SU-DHL-6 (cell line): ENCODE results near the gene RNU6-1.

ENCODE experiments used
- H2AFZ ChIP-seq: fragments of 200-600 bp; sonication (generic); 2 replicates; pipeline ENCODE4 v1.6.1; 2014; ENCODE audit warnings: low read depth, mild to moderate bottlenecking, moderate library complexity, mixed read lengths, antibody characterized with exemption, low read length; ENCODE audit not compliant: severe bottlenecking
- H3F3A ChIP-seq: fragments of 200-600 bp; shearing (Covaris generic); 2 replicates; pipeline ENCODE4 v1.6.0; 2016; ENCODE audit warnings: antibody characterized with exemption, mild to moderate bottlenecking; ENCODE audit not compliant: insufficient read depth
- H3K27ac ChIP-seq: fragments of 200-600 bp; sonication (generic); 2 replicates; pipeline ENCODE4 v1.5.1; 2016; ENCODE audit warnings: low read depth, mild to moderate bottlenecking, low read length, moderate library complexity, mixed read lengths
- H3K27me3 ChIP-seq: fragments of 200-600 bp; sonication (generic), shearing (Covaris generic); 2 replicates; pipeline ENCODE4 v1.6.0; 2014; ENCODE audit warnings: mild to moderate bottlenecking, low read length
- H3K36me3 ChIP-seq: fragments of 200-600 bp; sonication (generic); 2 replicates; pipeline ENCODE4 v1.6.1; 2014; ENCODE audit warnings: mild to moderate bottlenecking, low read length, mixed read lengths
- H3K4me2 ChIP-seq: fragments of 300-600, 200-600 bp; shearing (Covaris generic), sonication (generic); 2 replicates; pipeline ENCODE4 v1.6.0; 2014; ENCODE audit warnings: low read length, low read depth, mild to moderate bottlenecking; ENCODE audit not compliant: poor library complexity, severe bottlenecking
- H3K4me3 ChIP-seq: fragments of 200-600 bp; sonication (generic); 2 replicates; pipeline ENCODE4 v1.5.1; 2014; ENCODE audit warnings: antibody characterized with exemption, low read length, mild to moderate bottlenecking, mixed read lengths; ENCODE audit not compliant: insufficient read depth, poor library complexity, severe bottlenecking
- H3K79me2 ChIP-seq: fragments of 200-600 bp; sonication (generic); 2 replicates; pipeline ENCODE4 v1.6.1; 2014; ENCODE audit warnings: mild to moderate bottlenecking, low read length, moderate library complexity; ENCODE audit not compliant: insufficient read depth
- H3K9ac ChIP-seq: fragments of 200-600 bp; sonication (generic); 2 replicates; pipeline ENCODE4 v1.7.0; 2014; ENCODE audit warnings: mild to moderate bottlenecking, low read length
- H3K9me2 ChIP-seq: fragments of 200-600 bp; sonication (generic); replicated peaks from 2 replicates; pipeline ENCODE4 v1.6.1; 2014; ENCODE audit warnings: low read length; ENCODE audit not compliant: insufficient read depth
- H3K9me3 ChIP-seq: fragments of 200-600 bp; sonication (generic); 2 replicates; pipeline ENCODE4 v1.6.1; 2014; ENCODE audit warnings: low read length, mixed read lengths; ENCODE audit not compliant: insufficient read depth
- H4K20me1 ChIP-seq: fragments of 200-600 bp; sonication (generic); 2 replicates; pipeline ENCODE4 v1.6.1; 2014; ENCODE audit warnings: low read depth, mild to moderate bottlenecking, antibody characterized with exemption, low read length, moderate library complexity, mixed read lengths
- EZH2phosphoT487 ChIP-seq: fragments of 200-600 bp; sonication (generic), shearing (Covaris generic); conservative IDR thresholded peaks from 2 replicates; pipeline ENCODE4 v1.6.1; 2018; ENCODE audit warnings: mild to moderate bottlenecking, antibody characterized with exemption, low read length, moderate library complexity, mixed read lengths
- TF ChIP-seq, protein P1 (sequence below): fragments of 200-600 bp; sonication (generic); IDR thresholded peaks from one replicate; pipeline ENCODE4 v1.5.1; 2017; ENCODE audit warnings: antibody characterized with exemption, mild to moderate bottlenecking, low read length, moderate library complexity; ENCODE audit not compliant: insufficient read depth, poor library complexity, severe bottlenecking

The RNU6-1 gene

GRCh38 chr15:67861983-67862382 lies 22.1 kb upstream of the RNU6-1 start:
- no peak overlapping the region for H3K4me3 ChIP-seq
- no peaks in the 10 kb centered on the region for H3K9me2 ChIP-seq
- H3F3A ChIP-seq: no peaks in the 10 kb centered on the region
- H3K9me3 ChIP-seq: no peaks in the 10 kb centered on the region
- H4K20me1 ChIP-seq: no peaks in the 10 kb centered on the region
- H3K36me3 ChIP-seq: no peaks in the 10 kb centered on the region
- H3K4me2 ChIP-seq: no peak overlapping the region
- no peak overlapping the region for H2AFZ ChIP-seq
- no peak for TF ChIP-seq EZH2phosphoT487
- TF ChIP-seq, protein P1, sequence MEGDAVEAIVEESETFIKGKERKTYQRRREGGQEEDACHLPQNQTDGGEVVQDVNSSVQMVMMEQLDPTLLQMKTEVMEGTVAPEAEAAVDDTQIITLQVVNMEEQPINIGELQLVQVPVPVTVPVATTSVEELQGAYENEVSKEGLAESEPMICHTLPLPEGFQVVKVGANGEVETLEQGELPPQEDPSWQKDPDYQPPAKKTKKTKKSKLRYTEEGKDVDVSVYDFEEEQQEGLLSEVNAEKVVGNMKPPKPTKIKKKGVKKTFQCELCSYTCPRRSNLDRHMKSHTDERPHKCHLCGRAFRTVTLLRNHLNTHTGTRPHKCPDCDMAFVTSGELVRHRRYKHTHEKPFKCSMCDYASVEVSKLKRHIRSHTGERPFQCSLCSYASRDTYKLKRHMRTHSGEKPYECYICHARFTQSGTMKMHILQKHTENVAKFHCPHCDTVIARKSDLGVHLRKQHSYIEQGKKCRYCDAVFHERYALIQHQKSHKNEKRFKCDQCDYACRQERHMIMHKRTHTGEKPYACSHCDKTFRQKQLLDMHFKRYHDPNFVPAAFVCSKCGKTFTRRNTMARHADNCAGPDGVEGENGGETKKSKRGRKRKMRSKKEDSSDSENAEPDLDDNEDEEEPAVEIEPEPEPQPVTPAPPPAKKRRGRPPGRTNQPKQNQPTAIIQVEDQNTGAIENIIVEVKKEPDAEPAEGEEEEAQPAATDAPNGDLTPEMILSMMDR: no peak
- no peak overlapping the region for H3K27ac ChIP-seq
- no peak overlapping the region for H3K9ac ChIP-seq
- no peaks in the 10 kb centered on the region for H3K79me2 ChIP-seq
- no peaks in the 10 kb centered on the region for H3K27me3 ChIP-seq

GRCh38 chr15:67859331-67859946 lies 19.6 kb upstream of the RNU6-1 start:
- H3K4me2 ChIP-seq: no peak overlapping the region
- H3K9ac ChIP-seq: no peak overlapping the region
- H3K36me3 ChIP-seq: no peaks in the 10 kb centered on the region
- H3K27ac ChIP-seq: no peak overlapping the region
- H3K79me2 ChIP-seq: no peaks in the 10 kb centered on the region
- TF ChIP-seq EZH2phosphoT487: no peak
- TF ChIP-seq, protein P1: no peak
- H2AFZ ChIP-seq: no peak overlapping the region
- H4K20me1 ChIP-seq: no peaks in the 10 kb centered on the region
- no peaks in the 10 kb centered on the region for H3K27me3 ChIP-seq
- no peak overlapping the region for H3K4me3 ChIP-seq
- H3K9me2 ChIP-seq: no peaks in the 10 kb centered on the region
- no peaks in the 10 kb centered on the region for H3F3A ChIP-seq
- H3K9me3 ChIP-seq: no peaks in the 10 kb centered on the region

- Histone ChIP-seq H3K4me3 (no peak overlapping the region), H3K27me3 (no peaks in the 10 kb centered on the region), H3K9me2 (no peaks in the 10 kb centered on the region), H3K4me2 (no peak overlapping the region), H3F3A (no peaks in the 10 kb centered on the region), H3K9me3 (no peaks in the 10 kb centered on the region), H3K9ac (no peak overlapping the region), H4K20me1 (no peaks in the 10 kb centered on the region), H3K79me2 (no peaks in the 10 kb centered on the region), H3K27ac (no peak overlapping the region), H2AFZ (no peak overlapping the region), H3K36me3 (no peaks in the 10 kb centered on the region)
- no peak for TF ChIP-seq EZH2phosphoT487
- TF ChIP-seq, protein P1: no peak
Observed at GRCh38 chr15:67857220-67857619, 17.4 kb upstream of the RNU6-1 start.

DNA sequence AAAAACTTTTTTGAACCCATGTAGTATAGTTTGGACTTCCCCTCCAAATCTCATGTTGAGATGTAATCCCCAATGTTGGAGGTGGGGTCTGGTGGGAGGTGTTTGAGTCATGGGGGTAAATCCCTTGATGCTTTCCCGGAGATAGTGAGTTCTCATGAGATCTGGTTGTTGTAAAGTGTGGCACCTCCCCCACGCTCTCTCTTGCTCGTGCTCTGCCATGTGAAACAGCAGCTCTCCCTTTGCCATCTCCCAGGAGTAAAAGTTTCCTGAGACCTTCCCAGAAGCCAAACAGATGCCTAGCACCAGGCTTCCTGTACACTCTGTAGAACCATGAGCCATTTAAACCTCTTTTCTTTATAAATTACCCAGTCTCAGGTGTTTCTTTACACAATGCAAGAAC lies 16.0 kb upstream of the RNU6-1 start:
- no peaks in the 10 kb centered on the region for H3K9me3 ChIP-seq
- H3F3A ChIP-seq: no peaks in the 10 kb centered on the region
- TF ChIP-seq EZH2phosphoT487: no peak
- TF ChIP-seq, protein P1: no peak
- no peak overlapping the region for H2AFZ ChIP-seq
- H3K79me2 ChIP-seq: no peaks in the 10 kb centered on the region
- no peak overlapping the region for H3K4me3 ChIP-seq
- H3K9ac ChIP-seq: no peak overlapping the region
- no peaks in the 10 kb centered on the region for H4K20me1 ChIP-seq
- no peak overlapping the region for H3K4me2 ChIP-seq
- no peaks in the 10 kb centered on the region for H3K27me3 ChIP-seq
- no peaks in the 10 kb centered on the region for H3K9me2 ChIP-seq
- no peak overlapping the region for H3K27ac ChIP-seq
- H3K36me3 ChIP-seq: no peaks in the 10 kb centered on the region
